Memory B cell (primary cell): ENCODE data around the gene ZNF765.
"Not testable (repeated sequence)": the region's sequence is repeated elsewhere in the genome, so short reads cannot be mapped to it uniquely, and the experiment has no call there.

ENCODE experiments used
- ATAC-seq: fragments of 150-1000 bp; cut with Tn5 transposase; 2 replicates; pipeline ENCODE4 v1.10.0; 2021; ENCODE audit warnings: low read depth, mild to moderate bottlenecking, moderate library complexity
- DNase-seq, 2 donors: peaks; one replicate each; pipeline ENCODE4 v3.0.0; 2022; ENCODE audit warnings: low spot score in 2 of 2
- H3K27ac Mint-ChIP-seq: one replicate; pipeline ENCODE4 v1.8.0; 2022; ENCODE audit warnings: mild to moderate bottlenecking, moderate library complexity, mixed read lengths
- H3K27me3 Mint-ChIP-seq: one replicate; pipeline ENCODE4 v1.8.0; 2022; ENCODE audit warnings: mixed read lengths
- H3K36me3 Mint-ChIP-seq: one replicate; pipeline ENCODE4 v1.8.0; 2022; ENCODE audit warnings: mild to moderate bottlenecking, mixed read lengths
- H3K4me1 Mint-ChIP-seq: one replicate; pipeline ENCODE4 v1.8.0; 2022; ENCODE audit warnings: mixed read lengths
- H3K4me3 Mint-ChIP-seq: one replicate; pipeline ENCODE4 v1.8.0; 2022; ENCODE audit warnings: mild to moderate bottlenecking, moderate library complexity, mixed read lengths
- H3K9me3 Mint-ChIP-seq: one replicate; pipeline ENCODE4 v1.8.0; 2022; ENCODE audit warnings: mixed read lengths

The ZNF765 gene

GRCh38 chr19:53389978-53390377 lies 5.0 kb upstream of the ZNF765 start:
- Mint-ChIP-seq H3K27me3 (no peaks in the 10 kb centered on the region), H3K4me1 (peaks cover 3% of the 10 kb centered on the region), H3K9me3 (peaks cover 12% of the 10 kb centered on the region), H3K27ac (no peak overlapping the region), H3K36me3 (peaks cover 20% of the 10 kb centered on the region), H3K4me3 (no peak overlapping the region)
- ATAC-seq (no peak), DNase-seq (no peak)

GRCh38 chr19:53394522-53394973 lies 401 bp upstream of the ZNF765 start:
- peaks cover 3% of the 10 kb centered on the region for H3K9me3 Mint-ChIP-seq
- no peak for DNase-seq
- no peak for ATAC-seq

GRCh38 chr19:53395840-53396524 lies 1.0 kb downstream of the ZNF765 start:
- not testable (repeated sequence) for DNase-seq

More at GRCh38 chr19:53394522-53394973, 401 bp upstream of the ZNF765 start:
- H3K4me3 Mint-ChIP-seq: peak overlapping the region; percentile 88
- H3K27me3 Mint-ChIP-seq: no peaks in the 10 kb centered on the region
- peaks cover 12% of the 10 kb centered on the region for H3K36me3 Mint-ChIP-seq
- peak overlapping the region; percentile 92 for H3K27ac Mint-ChIP-seq
- H3K4me1 Mint-ChIP-seq: peaks cover 8% of the 10 kb centered on the region

GRCh38 chr19:53396525-53396868 lies 1.5 kb downstream of the ZNF765 start:
- H3K36me3 Mint-ChIP-seq: peaks cover 24% of the 10 kb centered on the region
- H3K4me1 Mint-ChIP-seq: peaks cover 7% of the 10 kb centered on the region
- peak overlapping the region; percentile 92 for H3K27ac Mint-ChIP-seq

More at GRCh38 chr19:53395840-53396524, 1.0 kb downstream of the ZNF765 start:
- Mint-ChIP-seq H3K36me3 (peaks cover 21% of the 10 kb centered on the region), H3K27ac (peak overlapping the region; percentile 92), H3K4me3 (peak overlapping the region; percentile 88)
- ATAC-seq, H3K9me3 Mint-ChIP-seq, H3K4me1 Mint-ChIP-seq, H3K27me3 Mint-ChIP-seq: not testable (repeated sequence)

DNA sequence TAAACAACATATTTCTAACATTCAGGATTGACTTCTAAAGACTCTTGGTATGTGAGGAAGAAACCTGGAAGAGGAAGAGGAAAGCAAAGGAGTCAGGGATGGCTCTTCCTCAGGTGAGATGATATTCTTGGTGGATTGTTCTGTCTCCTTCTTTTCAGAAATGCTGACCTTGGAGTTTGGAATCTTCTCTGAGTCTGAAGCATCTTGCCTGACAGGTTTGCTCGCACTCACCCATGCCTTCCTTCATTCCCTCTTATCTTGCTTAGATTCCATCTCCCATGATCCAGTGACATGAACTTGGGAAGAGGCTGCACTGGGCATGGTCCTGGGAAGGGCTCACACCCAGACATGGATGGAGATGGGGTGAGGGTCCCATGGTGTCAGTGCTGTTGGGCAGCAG lies 3.0 kb downstream of the ZNF765 start:
- H3K27me3 Mint-ChIP-seq, H3K9me3 Mint-ChIP-seq, H3K27ac Mint-ChIP-seq, DNase-seq, H3K4me1 Mint-ChIP-seq, ATAC-seq, H3K4me3 Mint-ChIP-seq: not testable (repeated sequence)
- H3K36me3 Mint-ChIP-seq: peaks cover 36% of the 10 kb centered on the region

More at GRCh38 chr19:53396525-53396868, 1.5 kb downstream of the ZNF765 start:
- peak overlapping the region; percentile 88 for H3K4me3 Mint-ChIP-seq
- no peaks in the 10 kb centered on the region for H3K27me3 Mint-ChIP-seq
- H3K9me3 Mint-ChIP-seq: peaks cover 6% of the 10 kb centered on the region
- DNase-seq (no peak), ATAC-seq (no peak)

DNA sequence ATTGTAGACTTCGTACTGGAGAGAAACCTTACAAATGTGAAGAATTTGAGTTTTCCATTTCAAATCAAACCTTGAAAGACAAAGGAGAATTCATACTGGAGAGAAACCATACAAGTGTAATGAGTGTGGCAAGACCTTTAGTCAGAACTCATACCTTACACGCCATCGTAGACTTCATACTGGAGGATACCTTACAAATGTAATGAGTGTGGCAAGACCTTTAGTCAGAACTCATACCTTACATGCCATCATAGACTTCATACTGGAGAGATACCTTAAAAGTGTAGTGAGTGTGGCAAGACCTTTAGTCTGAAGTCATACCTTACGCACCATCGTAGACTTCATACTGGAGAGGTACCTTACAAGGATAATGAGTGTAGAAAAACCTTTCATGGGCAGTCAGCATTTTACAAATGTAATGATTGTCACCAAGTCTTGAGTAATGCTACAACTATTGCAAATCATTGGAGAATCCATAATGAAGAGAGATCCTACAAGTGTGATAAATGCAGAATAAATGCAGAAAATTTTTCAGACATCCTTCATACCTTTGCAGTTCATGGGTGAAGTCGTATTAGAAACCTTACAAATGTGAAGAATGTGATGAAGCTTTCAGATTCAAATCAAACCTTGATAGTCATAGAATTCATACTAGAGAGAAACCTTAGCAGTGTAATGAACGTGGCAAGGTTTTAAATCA lies 14.7 kb downstream of the ZNF765 start:
- Mint-ChIP-seq H3K36me3 (peaks cover 58% of the 10 kb centered on the region), H3K27ac (no peak overlapping the region), H3K27me3 (no peaks in the 10 kb centered on the region), H3K4me3 (no peak overlapping the region), H3K9me3 (peaks cover 19% of the 10 kb centered on the region), H3K4me1 (no peaks in the 10 kb centered on the region)
- ATAC-seq: no peak
- DNase-seq: no peak

- not testable (repeated sequence) for H3K27me3 Mint-ChIP-seq, H3K36me3 Mint-ChIP-seq, DNase-seq, H3K4me1 Mint-ChIP-seq, H3K4me3 Mint-ChIP-seq, H3K9me3 Mint-ChIP-seq, ATAC-seq, H3K27ac Mint-ChIP-seq
Observed at GRCh38 chr19:53420520-53421315, 25.8 kb downstream of the ZNF765 start.

GRCh38 chr19:53422551-53422950 lies 27.6 kb downstream of the ZNF765 start:
- Mint-ChIP-seq H3K27ac (no peak overlapping the region), H3K9me3 (peaks cover under 1% of the 10 kb centered on the region)
- ATAC-seq: no peak

GRCh38 chr19:53423074-53423473 lies 28.1 kb downstream of the ZNF765 start:
- H3K4me1 Mint-ChIP-seq, H3K4me3 Mint-ChIP-seq, H3K27me3 Mint-ChIP-seq, H3K9me3 Mint-ChIP-seq, H3K27ac Mint-ChIP-seq, DNase-seq, H3K36me3 Mint-ChIP-seq, ATAC-seq: not testable (repeated sequence)

More at GRCh38 chr19:53422551-53422950, 27.6 kb downstream of the ZNF765 start:
- Mint-ChIP-seq H3K4me1 (peaks cover 2% of the 10 kb centered on the region), H3K36me3 (peaks cover under 1% of the 10 kb centered on the region), H3K27me3 (no peaks in the 10 kb centered on the region), H3K4me3 (no peak overlapping the region)
- DNase-seq: no peak

GRCh38 chr19:53423680-53424079 lies 28.7 kb downstream of the ZNF765 start:
- not testable (repeated sequence) for ATAC-seq, H3K36me3 Mint-ChIP-seq, H3K4me3 Mint-ChIP-seq, H3K4me1 Mint-ChIP-seq, DNase-seq, H3K9me3 Mint-ChIP-seq, H3K27ac Mint-ChIP-seq, H3K27me3 Mint-ChIP-seq

DNA sequence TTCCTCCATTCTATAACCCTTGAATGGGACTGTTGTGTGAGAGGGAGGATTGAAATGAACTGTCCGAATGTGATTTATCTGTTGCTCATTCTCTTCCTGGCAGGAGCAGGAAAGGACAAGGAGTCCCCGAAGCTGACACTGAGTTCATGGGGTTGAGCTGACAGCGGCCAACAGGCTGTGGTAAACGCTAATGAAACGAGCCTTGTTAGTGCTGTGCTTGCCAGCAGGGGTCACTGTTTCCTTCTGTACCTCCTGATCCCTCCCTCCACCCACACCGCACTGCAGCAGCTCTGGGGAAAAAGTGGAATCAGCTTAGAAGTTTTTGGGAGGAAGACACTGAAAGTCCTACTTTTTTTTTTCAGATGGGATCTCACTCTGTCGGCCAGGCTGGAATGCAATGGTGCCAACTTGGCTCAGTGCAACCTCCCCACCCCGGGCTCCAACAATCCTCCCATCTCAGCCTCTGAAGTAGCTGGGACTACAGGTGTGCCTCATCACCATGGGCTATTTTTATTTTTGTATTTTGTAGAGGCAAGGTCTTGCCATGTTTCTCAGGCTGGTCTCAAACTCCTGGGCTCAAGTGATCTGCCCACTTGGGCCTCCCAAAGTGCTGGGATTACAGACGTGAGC lies 30.1 kb downstream of the ZNF765 start:
- H3K27me3 Mint-ChIP-seq: no peaks in the 10 kb centered on the region
- H3K9me3 Mint-ChIP-seq: no peaks in the 10 kb centered on the region
- ATAC-seq: peak; percentile 93
- H3K36me3 Mint-ChIP-seq: no peaks in the 10 kb centered on the region
- no peak overlapping the region for H3K27ac Mint-ChIP-seq
- H3K4me1 Mint-ChIP-seq: peaks cover 2% of the 10 kb centered on the region
- peak; percentile 43 to 61 for DNase-seq
- H3K4me3 Mint-ChIP-seq: no peak overlapping the region

GRCh38 chr19:53431399-53432087 lies 36.6 kb downstream of the ZNF765 start, which contains the start of gene ZNF761:
ZNF761 (plus strand) TSS chr19:53431984; CDS start chr19:53447269, 15,285 bp downstream.
- peak; percentile 99 for DNase-seq
- H3K36me3 Mint-ChIP-seq: peaks cover 18% of the 10 kb centered on the region
- H3K4me3 Mint-ChIP-seq: peak within 1 kb of the TSS; percentile 95
- H3K9me3 Mint-ChIP-seq: no peaks in the 10 kb centered on the region
- H3K27ac Mint-ChIP-seq: peak within 1 kb of the TSS; percentile 96
- H3K4me1 Mint-ChIP-seq: peaks cover 15% of the 10 kb centered on the region
- peak; percentile 97 for ATAC-seq
- H3K27me3 Mint-ChIP-seq: no peaks in the 10 kb centered on the region

- DNase-seq (peak in 1 of 2 donors; percentile 7), ATAC-seq (peak; percentile 30)
- Mint-ChIP-seq H3K27ac (peak overlapping the region; percentile 96), H3K4me1 (peaks cover 15% of the 10 kb centered on the region), H3K9me3 (no peaks in the 10 kb centered on the region), H3K27me3 (no peaks in the 10 kb centered on the region), H3K4me3 (peak overlapping the region; percentile 95), H3K36me3 (peaks cover 18% of the 10 kb centered on the region)
Observed at GRCh38 chr19:53432088-53432661, 37.2 kb downstream of the ZNF765 start.
